IMR-90 (cell line): Measurements from ENCODE around the gene DZANK1. TPM values are rescaled to one million over a fixed set of nuclear protein-coding genes. Genes with fewer than 3 reads are reported as not detected.
"Not testable (repeated sequence)": the region's sequence is repeated elsewhere in the genome, so short reads cannot be mapped to it uniquely, and the experiment has no call there.

ENCODE experiments used
- ATAC-seq: fragments of 200-7000 bp; cut with Tn5 transposase; 2 replicates; pipeline ENCODE4 v1.9.1; 2020; ENCODE audit warnings: low read depth, mild to moderate bottlenecking, moderate library complexity
- BruUV-seq: library from RNA; stranded (reverse); fragments of 400-500 nt; replicated peaks from 2 replicates; lab custom pipeline; 2021; lab: Mats Ljungman, UMichigan
- CTCF ChIA-PET: fragments of 300-600 bp; formaldehyde crosslinking; extraction: SDS; loops from one replicate; lab custom pipeline; 2021; ENCODE audit warnings: antibody characterized with exemption; lab: Yijun Ruan, JAX
- POLR2A ChIA-PET: fragments of 300-600 bp; sonication (Branson Sonifier 250); formaldehyde crosslinking; loops from one replicate; lab custom pipeline; 2022; ENCODE audit warnings: antibody characterized with exemption; ENCODE audit not compliant: unreplicated experiment; lab: Charles Lee
- DNase-seq: peaks from one replicate; pipeline ENCODE4 v3.0.0; 2013
- H2AFZ ChIP-seq: replicated peaks from 2 replicates; pipeline ENCODE3; 2013; ENCODE audit warnings: low read length, mild to moderate bottlenecking; ENCODE audit not compliant: poor library complexity
- H2AK5ac ChIP-seq: 2 replicates; pipeline ENCODE4 v1.6.1; 2013; ENCODE audit warnings: low read depth, low read length, inconsistent platforms
- H2AK9ac ChIP-seq: replicated peaks from 2 replicates; pipeline ENCODE3; 2013; ENCODE audit warnings: mild to moderate bottlenecking, low read depth, low read length, moderate library complexity; ENCODE audit not compliant: poor library complexity
- H2BK120ac ChIP-seq: 2 replicates; pipeline ENCODE4 v1.6.1; 2013; ENCODE audit warnings: low read depth, low read length, inconsistent platforms
- H2BK15ac ChIP-seq: 3 replicates; pipeline ENCODE4 v1.6.1; 2013; ENCODE audit warnings: low read depth, low read length, inconsistent platforms
- H2BK20ac ChIP-seq: 2 replicates; pipeline ENCODE4 v1.6.1; 2013; ENCODE audit warnings: low read depth, mild to moderate bottlenecking, inconsistent platforms, low read length, moderate library complexity
- H2BK5ac ChIP-seq: 2 replicates; pipeline ENCODE4 v1.6.1; 2013; ENCODE audit warnings: mild to moderate bottlenecking, low read depth, low read length, inconsistent platforms; ENCODE audit not compliant: poor library complexity, severe bottlenecking
- H3K14ac ChIP-seq: replicated peaks from 2 replicates; pipeline ENCODE4 v1.6.1; 2013; ENCODE audit warnings: low read depth, low read length, inconsistent platforms
- H3K18ac ChIP-seq: 2 replicates; pipeline ENCODE4 v1.6.1; 2013; ENCODE audit warnings: low read depth, low read length, control low read depth
- H3K23ac ChIP-seq: 2 replicates; pipeline ENCODE4 v1.6.1; 2013; ENCODE audit warnings: low read depth, low read length, inconsistent platforms
- H3K27ac ChIP-seq: 2 replicates; pipeline ENCODE4 v1.5.1; 2013; ENCODE audit warnings: mild to moderate bottlenecking, control low read depth, low read length; ENCODE audit not compliant: insufficient read depth
- H3K27me3 ChIP-seq: 2 replicates; pipeline ENCODE4 v1.6.1; 2013; ENCODE audit warnings: low read length; ENCODE audit not compliant: control insufficient read depth, insufficient read depth
- H3K36me3 ChIP-seq: 2 replicates; pipeline ENCODE4 v1.6.1; 2013; ENCODE audit warnings: low read length, mixed read lengths; ENCODE audit not compliant: control insufficient read depth, insufficient read depth
- H3K4ac ChIP-seq: 2 replicates; pipeline ENCODE4 v1.6.1; 2013; ENCODE audit warnings: low read depth, low read length, inconsistent platforms
- H3K4me1 ChIP-seq: 2 replicates; pipeline ENCODE4 v1.6.1; 2013; ENCODE audit warnings: low read length, mixed read lengths; ENCODE audit not compliant: control insufficient read depth, insufficient read depth
- H3K4me2 ChIP-seq: 2 replicates; pipeline ENCODE4 v1.6.1; 2013; ENCODE audit warnings: low read depth, mild to moderate bottlenecking, control low read depth, low read length, moderate library complexity
- H3K4me3 ChIP-seq: 2 replicates; pipeline ENCODE4 v1.5.1; 2013; ENCODE audit warnings: low read depth, mild to moderate bottlenecking, control low read depth, low read length, moderate library complexity; ENCODE audit not compliant: insufficient read depth
- H3K56ac ChIP-seq: 2 replicates; pipeline ENCODE4 v1.6.1; 2013; ENCODE audit warnings: low read length, inconsistent platforms; ENCODE audit not compliant: insufficient read depth; ENCODE audit errors: extremely low read depth
- H3K79me1 ChIP-seq, 2 experiments: 2 replicates each; pipeline ENCODE4 v1.6.1; 2013; ENCODE audit warnings: low read length in 2 of 2, inconsistent platforms in 1 of 2, low read depth in 1 of 2
- H3K9ac ChIP-seq: 2 replicates; pipeline ENCODE4 v1.6.1; 2013; ENCODE audit warnings: low read depth, low read length, control low read depth
- H3K9me1 ChIP-seq: 2 replicates; pipeline ENCODE4 v1.6.1; 2013; ENCODE audit warnings: low read length, inconsistent platforms; ENCODE audit not compliant: insufficient read depth
- H3K9me3 ChIP-seq: 2 replicates; pipeline ENCODE4 v1.6.1; 2013; ENCODE audit warnings: low read length; ENCODE audit not compliant: control insufficient read depth, insufficient read depth
- H4K20me1 ChIP-seq: 2 replicates; pipeline ENCODE4 v1.6.1; 2013; ENCODE audit warnings: low read length, inconsistent platforms; ENCODE audit not compliant: insufficient read depth
- H4K5ac ChIP-seq: 2 replicates; pipeline ENCODE4 v1.6.1; 2013; ENCODE audit warnings: mild to moderate bottlenecking, low read depth, low read length, control low read depth
- H4K8ac ChIP-seq, 2 experiments: 2 replicates each; pipeline ENCODE4 v1.6.1; 2013; ENCODE audit warnings: low read depth in 2 of 2, low read length in 2 of 2, control low read depth in 1 of 2, inconsistent platforms in 1 of 2
- H4K91ac ChIP-seq: 2 replicates; pipeline ENCODE4 v1.6.1; 2013; ENCODE audit warnings: low read depth, low read length, inconsistent platforms; ENCODE audit not compliant: insufficient read depth
- WGBS, 2 experiments: methylation state at CpG; one replicate each; pipeline versions ENCODE4 v1.1.5 to v1.1.7; 2013; ENCODE audit warnings: missing lambda C conversion rate in 2 of 2; ENCODE audit not compliant: insufficient read length in 1 of 2; ENCODE audit errors: extremely low coverage in 2 of 2; 5-methylcytosine and 5-hydroxymethylcytosine counted together
- dilution Hi-C: fragments of 300-500 bp; cut with HindIII; formaldehyde crosslinking; loops from one replicate; pipeline ENCODE4 v1.14.3; 2018; ENCODE audit warnings: low sequenced_read_pairs; ENCODE audit not compliant: unreplicated experiment
- in situ Hi-C: fragments of 300-500 bp; cut with MboI; formaldehyde crosslinking; loops from 3 replicates; pipeline ENCODE4 v1.14.3; 2019; ENCODE audit warnings: low sequenced_read_pairs, inconsistent platforms, mixed read lengths
- intact Hi-C: fragments of 100-400 bp; cut with micrococcal nuclease; formaldehyde crosslinking; loops from 2 replicates; pipeline ENCODE4 v1.10.0; 2022
- polyA plus RNA-seq, 3 experiments: library from polyadenylated mRNA; depleted of rRNA; stranded (reverse); fragments of >200 nt; gene quantifications; 2 replicates each; pipeline ENCODE4 v1.2.3, GENCODE V29; 2012; ENCODE audit warnings: low replicate concordance in 1 of 3
- total RNA-seq: library from RNA; depleted of rRNA; stranded (reverse); fragments of >200 nt; gene quantifications from 2 replicates; pipeline ENCODE4 v1.2.3, GENCODE V29; 2012

Gene DZANK1
- total and polyA plus RNA-seq, 2 of the 4 experiments (the other 2 are of a cell fraction) = 0.54 to 1.1 TPM

DNA sequence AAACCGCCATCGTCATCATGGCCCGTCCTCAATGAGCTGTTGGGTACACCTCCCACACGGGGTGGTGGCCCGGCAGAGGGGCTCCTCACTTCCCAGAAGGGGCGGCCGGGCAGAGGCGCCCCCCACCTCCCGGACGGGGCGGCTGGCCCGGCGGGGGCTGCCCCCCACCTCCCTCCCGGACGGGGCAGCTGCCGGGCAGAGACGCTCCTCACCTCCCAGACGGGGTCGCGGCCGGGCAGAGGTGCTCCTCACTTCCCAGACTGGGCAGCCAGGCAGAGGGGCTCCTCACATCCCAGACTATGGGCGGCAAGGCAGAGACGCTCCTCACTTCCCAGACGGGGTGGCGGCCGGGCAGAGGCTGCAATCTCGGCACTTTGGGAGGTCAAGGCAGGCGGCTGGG lies 91.3 kb downstream of the DZANK1 start:
- H2BK20ac ChIP-seq, H3K4me2 ChIP-seq, H4K91ac ChIP-seq, H3K4me3 ChIP-seq, dilution Hi-C loops, H3K4me1 ChIP-seq, H4K8ac ChIP-seq, H3K56ac ChIP-seq, H3K9me3 ChIP-seq, H3K79me1 ChIP-seq, H4K20me1 ChIP-seq, H2BK5ac ChIP-seq, H3K14ac ChIP-seq, DNase-seq, H2AFZ ChIP-seq, H2AK9ac ChIP-seq, H2BK15ac ChIP-seq, POLR2A ChIA-PET, H3K36me3 ChIP-seq, H3K9me1 ChIP-seq, in situ Hi-C loops, intact Hi-C loops, ATAC-seq, H3K4ac ChIP-seq, H3K18ac ChIP-seq, H3K23ac ChIP-seq, H4K5ac ChIP-seq, H3K9ac ChIP-seq, H3K27ac ChIP-seq, CTCF ChIA-PET, H3K27me3 ChIP-seq, BruUV-seq, H2BK120ac ChIP-seq, H2AK5ac ChIP-seq: not testable (repeated sequence)
- WGBS, 2 experiments = no CpG with 5 or more reads among the region's 28 CpGs
